HG03432 (cell line): ENCODE results near the gene TMEM151A.
"Not testable (repeated sequence)": the region's sequence is repeated elsewhere in the genome, so short reads cannot be mapped to it uniquely, and the experiment has no call there.

Experiments
- ATAC-seq: cut with Tn5 transposase; IDR thresholded peaks from one replicate; pipeline ENCODE4 v1.9.1; 2021; ENCODE audit warnings: mild to moderate bottlenecking, moderate library complexity; ENCODE audit not compliant: unreplicated experiment

TMEM151A gene

GRCh38 chr11:66297610-66298009 lies 5.9 kb downstream of the TMEM151A start:
- ATAC-seq: no peak

GRCh38 chr11:66299186-66299585 lies 7.5 kb downstream of the TMEM151A start:
- ATAC-seq: no peak

GRCh38 chr11:66302656-66303055 lies 11.0 kb downstream of the TMEM151A start:
- no peak for ATAC-seq

- no peak for ATAC-seq
These were observed 17.8 kb downstream of the TMEM151A start for GRCh38 chr11:66309475-66309874.

- ATAC-seq: no peak
These were observed 18.6 kb downstream of the TMEM151A start for GRCh38 chr11:66310324-66310723.

GRCh38 chr11:66310803-66311440 lies 19.2 kb downstream of the TMEM151A start:
- not testable (repeated sequence) for ATAC-seq

GRCh38 chr11:66311470-66311964 lies 19.8 kb downstream of the TMEM151A start:
- no peak for ATAC-seq

GRCh38 chr11:66311965-66312548 lies 20.4 kb downstream of the TMEM151A start:
- ATAC-seq: peak; percentile 78

- ATAC-seq: peak; percentile 48
These were observed 21.0 kb downstream of the TMEM151A start for GRCh38 chr11:66312549-66313320.

- ATAC-seq: no peak
These were observed 21.9 kb downstream of the TMEM151A start for GRCh38 chr11:66313321-66314185.

- no peak for ATAC-seq
These were observed 22.4 kb downstream of the TMEM151A start for GRCh38 chr11:66314186-66314501.

- no peak for ATAC-seq
These were observed 23.1 kb downstream of the TMEM151A start for GRCh38 chr11:66314561-66315497.

GRCh38 chr11:66315498-66315885 lies 23.8 kb downstream of the TMEM151A start:
- ATAC-seq: no peak

- no peak for ATAC-seq
These were observed 24.5 kb downstream of the TMEM151A start for GRCh38 chr11:66315921-66316811.

- no peak for ATAC-seq
These were observed 25.2 kb downstream of the TMEM151A start, which contains the start of gene CD248 for GRCh38 chr11:66316849-66317251. Gene CD248 (minus strand): TSS chr11:66317044. CDS start chr11:66317027, 17 bp downstream.

GRCh38 chr11:66317322-66317722 lies 25.6 kb downstream of the TMEM151A start:
- ATAC-seq: no peak

- no peak for ATAC-seq
These were observed 26.3 kb downstream of the TMEM151A start for GRCh38 chr11:66317723-66318599.

GRCh38 chr11:66318600-66318970 lies 26.9 kb downstream of the TMEM151A start:
- ATAC-seq: no peak
